Ascending aorta (tissue), 2 donors: ENCODE data around the gene CHST14. TPM values are rescaled to one million over a fixed set of nuclear protein-coding genes. Genes with fewer than 3 reads are reported as not detected.

Experiments used
- DNase-seq, 2 donors: peaks; one replicate each; pipeline ENCODE4 v3.0.0-alpha.2; 2019; ENCODE audit warnings: low spot score in 2 of 2
- H3K27ac ChIP-seq, 2 donors: fragments of 200-600 bp; sonication (generic); one replicate each; pipeline ENCODE4 v1.5.1; 2016 to 2017; ENCODE audit warnings: mild to moderate bottlenecking in 1 of 2
- H3K27me3 ChIP-seq: fragments of 200-600 bp; sonication (generic); one replicate; pipeline ENCODE4 v1.5.1; 2017
- H3K36me3 ChIP-seq, 2 donors: fragments of 200-600 bp; sonication (generic); one replicate each; pipeline ENCODE4 v1.5.1; 2016
- H3K4me1 ChIP-seq, 2 donors: fragments of 200-600 bp; sonication (generic); one replicate each; pipeline ENCODE4 v1.5.1; 2016 to 2017; ENCODE audit warnings: mild to moderate bottlenecking in 1 of 2
- H3K4me3 ChIP-seq, 2 donors: fragments of 200-600 bp; sonication (generic); one replicate each; pipeline ENCODE4 v1.5.1; 2016 to 2017; ENCODE audit warnings: mild to moderate bottlenecking in 1 of 2
- H3K9me3 ChIP-seq, 2 donors: fragments of 200-600 bp; sonication (generic); one replicate each; pipeline ENCODE4 v1.5.1; 2016
- CTCF ChIP-seq, 3 experiments: fragments of 200-600 bp in 2 of 3; fragments of 450-650 bp in 1 of 3; sonication (generic) in 2 of 3; IDR thresholded peaks; one replicate each; pipeline ENCODE4 v1.5.1; 2016 to 2019; ENCODE audit warnings: antibody characterized with exemption in 3 of 3, mild to moderate bottlenecking in 1 of 3, moderate library complexity in 1 of 3
- intact Hi-C: fragments of 100-400 bp; cut with DNase I; formaldehyde crosslinking; loops from one replicate; pipeline ENCODE4 v1.15.1; 2023
- total RNA-seq: library from RNA; depleted of rRNA; stranded (reverse); fragments of >200 nt; gene quantifications from one replicate; pipeline ENCODE4 v1.1.0, GENCODE V29; 2016

Gene CHST14
- total RNA-seq, 1 donor from 2014 or later = 22.0 TPM

DNA sequence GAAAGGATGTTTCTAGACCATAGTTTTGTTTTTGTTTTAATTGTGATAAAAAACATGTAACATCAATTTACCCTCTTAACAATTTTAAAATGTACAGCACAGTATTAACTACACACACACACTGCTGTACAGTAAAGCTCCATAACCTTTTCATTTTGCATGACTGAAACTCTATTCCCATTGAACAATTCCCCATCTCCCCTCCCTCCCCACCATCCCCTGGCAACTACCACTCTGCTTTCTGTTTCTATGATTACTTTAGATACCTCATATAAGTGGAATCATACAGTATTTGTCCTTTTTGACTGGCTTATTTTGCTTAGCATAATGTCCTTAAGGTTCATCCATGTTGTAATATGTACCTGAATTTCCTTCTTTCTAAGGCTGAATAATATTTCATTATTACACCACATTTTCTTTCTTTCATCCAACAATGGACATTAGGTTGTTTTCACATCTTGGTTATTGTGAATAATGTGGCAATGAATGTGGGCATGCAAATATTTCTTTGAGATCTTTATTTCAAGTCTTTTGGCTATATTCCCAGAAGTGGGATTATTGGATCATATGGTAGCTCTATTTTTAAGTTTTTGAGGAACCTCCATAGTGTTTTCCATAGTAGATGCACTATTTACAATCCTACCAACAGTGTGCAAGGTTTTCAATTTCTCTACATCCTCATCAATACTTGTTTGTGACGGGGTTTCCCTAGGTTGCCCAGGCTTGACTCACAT is 10.7 kb downstream of the CHST14 start:
- TF ChIP-seq CTCF (IDR thresholded peaks at IDR 0.05) = no peak
- Histone ChIP-seq H3K36me3 (no peaks in the 10 kb centered on the region), H3K4me3 (no peak overlapping the region), H3K9me3 (no peaks in the 10 kb centered on the region), H3K4me1 (no peaks in the 10 kb centered on the region), H3K27me3 (no peaks in the 10 kb centered on the region), H3K27ac (no peak overlapping the region)
- no peak for DNase-seq
- intact Hi-C loops = no loop called here

DNA sequence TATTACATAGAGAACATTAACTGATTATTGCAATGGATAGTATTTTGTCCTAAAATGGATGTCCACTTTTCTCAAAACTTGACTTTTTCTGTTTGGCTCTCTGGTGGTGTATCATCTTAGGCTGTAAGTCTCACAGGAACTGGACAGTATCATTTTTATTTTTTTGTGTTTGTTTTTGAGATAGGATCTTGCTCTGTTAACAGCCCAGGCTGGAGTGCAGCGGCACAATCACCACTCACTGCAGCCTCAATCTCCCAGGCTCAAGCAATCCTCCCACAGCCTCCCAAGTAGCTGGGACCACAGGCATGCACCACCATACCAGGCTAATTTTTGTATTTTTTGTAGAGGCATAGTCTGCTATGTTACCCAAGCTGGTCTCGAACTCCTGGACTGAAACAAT is 13.1 kb downstream of the CHST14 start:
- intact Hi-C loops = no loop called here
- H3K9me3 ChIP-seq = no peaks in the 10 kb centered on the region
- no peak overlapping the region for H3K27ac ChIP-seq
- H3K36me3 ChIP-seq = no peaks in the 10 kb centered on the region
- H3K27me3 ChIP-seq = no peaks in the 10 kb centered on the region
- no peaks in the 10 kb centered on the region for H3K4me1 ChIP-seq
- no peak for DNase-seq
- no peak for TF ChIP-seq CTCF (IDR thresholded peaks at IDR 0.05)
- no peak overlapping the region for H3K4me3 ChIP-seq

DNA sequence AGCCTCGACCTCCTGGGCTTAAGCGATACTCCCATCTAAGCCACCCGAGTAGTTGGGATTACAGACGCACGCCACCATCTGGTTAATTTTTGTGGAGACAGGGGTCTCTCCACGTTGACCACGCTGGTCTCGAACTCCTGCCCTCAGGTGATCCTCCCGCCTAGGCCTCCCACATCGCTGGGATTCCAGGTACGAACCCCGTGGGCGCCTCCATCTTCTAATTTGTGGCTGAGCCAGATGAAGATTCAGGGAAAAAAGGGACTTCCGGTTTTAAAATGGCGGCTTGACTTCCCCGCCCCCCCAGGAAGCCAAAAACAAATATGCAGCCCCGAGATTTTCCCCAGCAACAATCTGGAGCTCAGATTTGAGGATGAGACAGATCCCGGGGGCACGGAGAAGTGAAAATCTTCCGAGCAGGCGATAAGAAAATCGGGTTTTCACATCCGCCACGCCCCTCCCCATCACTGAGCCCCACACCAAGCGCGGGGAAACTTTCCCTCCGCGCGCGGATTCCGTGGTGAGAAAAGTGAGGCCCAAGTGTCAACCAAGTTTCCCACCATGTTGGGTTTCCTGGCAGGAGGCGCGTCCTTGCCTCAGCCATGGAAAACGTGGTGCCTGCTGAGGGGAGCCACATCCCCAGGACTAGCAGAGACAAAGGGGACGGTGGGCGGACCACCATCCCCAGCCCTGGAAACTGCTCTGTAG is 15.4 kb downstream of the CHST14 start:
- Histone ChIP-seq H3K27ac (no peak overlapping the region), H3K9me3 (no peaks in the 10 kb centered on the region), H3K27me3 (no peaks in the 10 kb centered on the region), H3K36me3 (no peaks in the 10 kb centered on the region), H3K4me1 (no peaks in the 10 kb centered on the region), H3K4me3 (no peak overlapping the region)
- no peak for TF ChIP-seq CTCF (IDR thresholded peaks at IDR 0.05)
- intact Hi-C loops = no loop called here
- DNase-seq = peak in 1 of 2 donors; percentile 18

GRCh38 chr15:40487816-40488682 is 17.3 kb downstream of the CHST14 start:
- no peak for TF ChIP-seq CTCF (IDR thresholded peaks at IDR 0.05)
- H3K27me3 ChIP-seq = no peaks in the 10 kb centered on the region
- no peaks in the 10 kb centered on the region for H3K9me3 ChIP-seq
- intact Hi-C loops = no loop called here
- peak in 1 of 2 donors; percentile 42 for DNase-seq
- no peaks in the 10 kb centered on the region for H3K4me1 ChIP-seq
- no peak overlapping the region for H3K4me3 ChIP-seq
- H3K36me3 ChIP-seq = no peaks in the 10 kb centered on the region
- no peak overlapping the region for H3K27ac ChIP-seq

GRCh38 chr15:40489274-40490175 is 18.7 kb downstream of the CHST14 start:
- DNase-seq = peak in 1 of 2 donors; percentile 51
- Histone ChIP-seq H3K4me3 (no peak overlapping the region), H3K36me3 (no peaks in the 10 kb centered on the region), H3K9me3 (no peaks in the 10 kb centered on the region), H3K27ac (no peak overlapping the region), H3K27me3 (no peaks in the 10 kb centered on the region), H3K4me1 (no peaks in the 10 kb centered on the region)
- TF ChIP-seq CTCF (IDR thresholded peaks at IDR 0.05) = no peak
- intact Hi-C loops = no loop called here
